H1 (cell line): ENCODE data around the gene PGM3.

Source experiments
- ATF3 ChIP-seq: IDR thresholded peaks from 2 replicates; pipeline ENCODE4 v1.6.1; 2011; ENCODE audit warnings: low read depth, mild to moderate bottlenecking, low read length; ENCODE audit not compliant: insufficient read depth
- BCL11A ChIP-seq, 2 experiments: IDR thresholded peaks; one replicate each; pipeline ENCODE4 v1.6.1; 2011; ENCODE audit warnings: low read depth in 2 of 2, low read length in 2 of 2, mild to moderate bottlenecking in 2 of 2
- BRCA1 ChIP-seq: IDR thresholded peaks from 2 replicates; pipeline ENCODE4 v1.6.1; 2012; ENCODE audit warnings: low read depth, low read length, improper control_type of control experiment
- CBX5 ChIP-seq: fragments of 300-800, 300-1000 bp; sonication (generic); IDR thresholded peaks from 2 replicates; pipeline ENCODE4 v1.7.1; 2016; ENCODE audit warnings: antibody characterized with exemption, low read length, low read depth
- CTBP2 ChIP-seq: IDR thresholded peaks from 2 replicates; pipeline ENCODE4 v1.7.0; 2011; ENCODE audit warnings: borderline replicate concordance, mild to moderate bottlenecking, moderate library complexity, mixed read lengths, low read length; ENCODE audit not compliant: insufficient read depth, insufficient read length
- CTCF ChIP-seq, 3 experiments: IDR thresholded peaks; 1 replicate in 2 of 3; 2 replicates in 1 of 3; pipeline versions ENCODE4 v1.5.1 to v1.6.1; 2011; ENCODE audit warnings: low read length in 3 of 3, mild to moderate bottlenecking in 3 of 3, inconsistent platforms in 2 of 3, low read depth in 1 of 3, moderate library complexity in 1 of 3; ENCODE audit not compliant: insufficient read depth in 1 of 3; ENCODE audit errors: control extremely low read depth in 1 of 3
- EP300 ChIP-seq, 2 experiments: IDR thresholded peaks; 1 replicate in 1 of 2; 2 replicates in 1 of 2; pipeline ENCODE4 v1.6.1; 2011 to 2012; ENCODE audit warnings: low read depth in 2 of 2, low read length in 2 of 2, mild to moderate bottlenecking in 2 of 2, borderline replicate concordance in 1 of 2, inconsistent platforms in 1 of 2, moderate library complexity in 1 of 2
- GTF2F1 ChIP-seq: IDR thresholded peaks from 2 replicates; pipeline ENCODE4 v1.6.1; 2012; ENCODE audit warnings: low read depth, low read length, improper control_type of control experiment, borderline replicate concordance
- POLR2AphosphoS5 ChIP-seq: IDR thresholded peaks from 2 replicates; pipeline ENCODE4 v1.6.1; 2011; ENCODE audit warnings: low read depth, low read length
- RAD21 ChIP-seq, 2 experiments: IDR thresholded peaks in 1 of 2; conservative IDR thresholded peaks in 1 of 2; 2 replicates each; pipeline ENCODE4 v1.6.1; 2011; ENCODE audit warnings: low read depth in 2 of 2, low read length in 2 of 2, improper control_type of control experiment in 1 of 2, inconsistent platforms in 1 of 2, mild to moderate bottlenecking in 1 of 2, moderate library complexity in 1 of 2
- RFX5 ChIP-seq: IDR thresholded peaks from 2 replicates; pipeline ENCODE4 v1.6.1; 2011; ENCODE audit warnings: low read depth, low read length, improper control_type of control experiment, borderline replicate concordance
- SP2 ChIP-seq: IDR thresholded peaks from 2 replicates; pipeline ENCODE4 v1.6.1; 2012; ENCODE audit warnings: mild to moderate bottlenecking, low read length, inconsistent platforms
- SRF ChIP-seq: IDR thresholded peaks from 2 replicates; pipeline ENCODE4 v1.6.1; 2011; ENCODE audit warnings: mild to moderate bottlenecking, low read depth, low read length, moderate library complexity
- TAF1 ChIP-seq: IDR thresholded peaks from 2 replicates; pipeline ENCODE4 v1.6.1; 2011; ENCODE audit warnings: mild to moderate bottlenecking, low read depth, low read length

GRCh38 chr6:83198486-83199172, 5.6 kb upstream of the PGM3 start:
- TF ChIP-seq TAF1 (no peak), CBX5 (no peak), SRF (no peak), CTBP2 (no peak), ATF3 (no peak), POLR2AphosphoS5 (no peak), BRCA1 (no peak), BCL11A (IDR thresholded peaks at IDR 0.05; ENCODE audit: low read depth in 2 of 2, low read length in 2 of 2) (no peak), CTCF (IDR thresholded peaks at IDR 0.05; ENCODE audit: control extremely low read depth in 1 of 3, insufficient read depth in 1 of 3, low read depth in 1 of 3, low read length in 3 of 3) (no peak), SP2 (no peak), RAD21 (IDR thresholded peaks at IDR 0.05 in 1 of 2, conservative IDR thresholded peaks at IDR 0.05 in 1 of 2; ENCODE audit: low read depth in 2 of 2, low read length in 2 of 2) (no peak), GTF2F1 (no peak), RFX5 (no peak), EP300 (IDR thresholded peaks at IDR 0.05; ENCODE audit: borderline replicate concordance in 1 of 2, low read depth in 2 of 2, low read length in 2 of 2) (no peak)
